HG03108 (cell line): Measurements from ENCODE around the gene AMDHD2.

ENCODE experiments used
- ATAC-seq: cut with Tn5 transposase; IDR thresholded peaks from one replicate; pipeline ENCODE4 v1.9.1; 2021; ENCODE audit warnings: moderate library complexity; ENCODE audit not compliant: unreplicated experiment

AMDHD2 gene

DNA sequence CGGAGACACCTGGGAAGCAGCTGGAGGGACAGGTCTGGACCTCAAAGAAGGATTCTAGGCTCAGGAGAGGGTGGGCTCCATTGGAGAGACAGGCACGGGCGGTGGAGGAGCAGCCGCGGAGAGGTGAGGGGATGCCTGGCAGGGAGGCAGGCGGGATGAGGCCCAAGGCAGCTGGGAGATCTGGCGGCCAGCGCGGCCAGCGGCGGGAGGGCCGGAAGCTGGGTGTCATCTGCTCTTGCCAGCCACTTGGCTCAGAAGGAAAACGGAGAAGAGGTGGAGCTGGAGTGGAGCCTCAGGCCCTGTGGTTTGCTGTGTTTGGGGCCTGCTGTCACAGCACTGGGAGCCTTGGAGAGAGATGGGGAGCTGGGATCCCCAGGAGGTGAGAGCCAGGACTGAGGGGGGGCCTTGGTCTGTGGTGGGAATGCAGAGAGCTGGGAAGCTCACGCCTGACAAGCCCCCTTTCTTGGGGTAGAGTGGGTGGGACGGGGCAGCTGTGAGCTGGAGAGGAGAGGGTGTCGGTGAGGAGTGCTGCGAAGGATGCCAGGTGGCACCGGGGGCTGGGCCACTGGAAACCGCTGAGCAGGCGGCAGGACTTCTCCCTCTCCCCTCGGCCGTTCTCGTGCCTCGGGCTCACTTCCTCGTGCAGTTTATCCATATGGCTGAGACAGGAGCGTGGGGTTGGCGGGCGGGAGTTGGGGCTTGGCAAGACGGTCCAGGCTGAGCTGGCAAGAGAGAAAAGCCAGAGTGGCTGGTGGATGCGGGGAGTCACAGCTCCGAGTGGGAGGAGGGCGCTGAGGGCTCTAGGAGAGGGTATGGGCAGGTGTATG, 37.2 kb upstream of the AMDHD2 start:
- ATAC-seq, result no peak

GRCh38 chr16:2483939-2484897, 36.0 kb upstream of the AMDHD2 start:
- ATAC-seq, result no peak

- no peak for ATAC-seq
These were observed 35.2 kb upstream of the AMDHD2 start for GRCh38 chr16:2484898-2485508.

- no peak for ATAC-seq
These were observed 34.2 kb upstream of the AMDHD2 start for GRCh38 chr16:2485811-2486507.

GRCh38 chr16:2486645-2487516, 33.3 kb upstream of the AMDHD2 start:
- ATAC-seq, result peak; percentile 82

GRCh38 chr16:2487517-2487842, 32.7 kb upstream of the AMDHD2 start:
- ATAC-seq, result no peak

DNA sequence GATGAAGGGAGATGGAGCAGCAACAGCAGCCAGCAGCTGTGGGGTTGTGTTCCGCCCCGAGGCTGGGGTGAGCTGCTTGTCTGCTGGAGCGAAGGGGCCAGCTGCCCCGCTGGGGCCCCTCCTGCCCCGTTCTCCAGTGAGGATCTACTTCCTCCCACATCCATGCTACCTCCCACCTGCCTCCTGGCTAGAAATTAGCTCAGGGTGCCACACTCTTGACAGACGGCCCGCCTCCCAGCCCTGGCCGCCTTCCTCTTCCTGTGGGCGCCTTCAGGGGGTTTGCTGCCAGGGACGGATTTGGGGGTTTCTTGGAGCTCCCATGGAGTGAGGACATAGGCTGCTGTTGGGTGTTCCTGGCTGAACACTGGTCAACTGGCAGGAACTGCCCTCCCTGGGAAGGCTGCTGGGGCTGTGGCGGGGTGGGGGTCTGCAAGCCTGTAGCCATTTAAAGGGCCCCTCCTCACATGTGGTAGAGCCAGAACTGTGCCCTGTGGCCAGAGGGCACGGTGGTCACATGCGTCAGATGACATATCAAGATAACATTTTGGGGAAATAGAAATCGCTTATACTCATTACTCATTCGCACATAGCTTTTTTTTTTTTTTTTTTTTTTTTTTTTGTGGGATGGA, 32.2 kb upstream of the AMDHD2 start:
- no peak for ATAC-seq

DNA sequence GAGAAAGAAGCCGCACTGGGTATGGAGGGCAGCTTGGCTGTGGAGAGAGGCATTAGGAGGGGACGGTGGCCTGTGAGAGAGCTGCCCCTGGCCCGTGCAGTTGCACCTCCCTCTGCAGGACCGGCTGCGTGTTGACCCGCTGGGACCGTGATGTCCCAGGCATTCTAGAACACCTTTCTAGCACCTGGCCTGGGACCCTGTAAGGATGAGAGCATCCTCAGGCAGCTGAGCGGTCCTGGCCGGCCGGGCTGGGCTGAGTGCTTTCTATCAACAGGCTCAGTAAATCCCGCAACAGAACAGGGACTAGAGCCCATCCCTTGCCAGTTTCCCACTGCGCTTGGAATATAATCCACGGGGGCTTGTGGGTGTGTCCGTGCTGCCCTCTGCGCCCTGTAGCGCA, 30.6 kb upstream of the AMDHD2 start:
- no peak for ATAC-seq

- ATAC-seq, result no peak
These were observed 29.7 kb upstream of the AMDHD2 start for GRCh38 chr16:2490190-2491105.

- no peak for ATAC-seq
These were observed 27.9 kb upstream of the AMDHD2 start for GRCh38 chr16:2492292-2492691.

DNA sequence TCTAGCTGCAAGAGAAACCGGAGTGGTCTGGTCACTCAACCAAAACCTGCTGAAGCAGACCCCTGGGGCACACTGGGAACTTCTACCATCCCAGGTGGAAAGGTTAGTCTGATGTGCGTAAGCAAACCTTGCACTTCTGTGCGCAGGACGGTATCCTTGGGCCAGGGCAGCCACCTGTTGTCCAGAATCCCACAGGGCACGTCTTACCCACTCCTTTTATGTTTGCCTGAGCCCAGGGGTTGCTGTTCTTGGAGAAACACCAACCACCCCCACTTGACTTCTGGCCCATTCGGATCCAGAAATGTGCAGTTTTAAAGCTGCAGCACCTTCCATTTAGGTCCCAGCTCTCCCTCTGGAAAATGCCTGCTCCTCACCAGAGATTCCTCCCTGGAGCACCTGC, 26.6 kb upstream of the AMDHD2 start:
- no peak for ATAC-seq

DNA sequence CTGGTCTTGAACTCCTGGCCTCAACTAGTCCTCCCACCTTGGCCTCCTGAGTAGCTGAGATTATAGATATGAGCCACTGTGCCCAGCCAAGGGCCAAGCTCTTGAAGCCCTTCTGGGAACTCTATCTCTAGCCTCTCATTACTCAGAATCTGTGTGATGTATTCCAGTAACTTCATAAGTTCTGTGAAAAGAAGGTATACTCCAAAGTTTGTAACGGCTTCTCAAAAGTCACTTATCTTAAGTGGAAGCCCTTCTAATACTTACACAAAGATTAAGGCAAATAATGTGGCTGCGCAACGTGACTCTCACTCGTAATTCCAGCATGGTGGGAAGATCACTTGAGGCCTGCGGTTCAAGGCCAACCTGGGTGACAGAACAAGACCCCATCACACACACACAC, 25.6 kb upstream of the AMDHD2 start:
- ATAC-seq, result no peak

GRCh38 chr16:2495041-2495440, 25.1 kb upstream of the AMDHD2 start:
- no peak for ATAC-seq

GRCh38 chr16:2496223-2497115, 23.7 kb upstream of the AMDHD2 start:
- no peak for ATAC-seq

GRCh38 chr16:2497116-2497630, 23.0 kb upstream of the AMDHD2 start:
- ATAC-seq, result no peak

DNA sequence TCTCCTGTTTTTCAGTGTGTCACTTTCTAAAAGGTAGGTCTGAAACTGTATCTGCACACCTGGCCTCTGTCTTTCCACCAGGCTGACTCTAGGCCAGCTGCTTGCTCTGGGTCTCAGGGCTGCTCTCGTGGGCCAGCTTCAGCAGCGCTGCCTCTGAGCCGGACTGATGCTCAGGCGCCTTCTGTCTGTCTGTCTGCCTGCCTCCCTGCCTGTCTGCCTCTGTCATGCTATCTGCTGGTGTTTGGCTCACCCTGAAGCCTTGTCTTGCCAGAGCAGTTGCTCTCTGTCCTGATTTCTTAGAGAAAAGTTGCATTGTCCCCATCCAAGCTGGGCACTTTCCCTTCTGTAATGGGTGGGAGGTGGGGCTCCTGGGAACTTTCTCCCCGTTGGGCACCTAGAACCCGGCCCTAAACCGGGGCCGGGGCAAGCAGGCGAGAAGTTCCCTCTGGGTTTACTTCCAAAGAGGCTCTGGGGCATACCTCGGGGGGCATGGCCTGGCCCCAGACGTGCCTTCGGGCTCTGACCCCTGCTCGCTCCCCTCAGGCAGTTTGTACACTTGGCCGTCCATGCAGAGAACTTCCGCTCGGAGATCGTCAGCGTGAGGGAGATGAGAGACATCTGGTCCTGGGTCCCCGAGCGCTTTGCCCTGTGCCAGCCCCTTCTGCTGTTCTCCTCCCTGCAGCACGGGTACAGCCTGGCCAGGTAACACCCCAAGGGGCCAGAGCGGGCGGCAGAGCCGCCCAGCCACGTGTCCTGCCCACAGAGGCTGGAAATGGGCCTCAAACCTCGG, 22.3 kb upstream of the AMDHD2 start:
- no peak for ATAC-seq
